Urinary bladder (tissue), 4 donors: ENCODE measurements around the gene SMIM44. TPM values are rescaled to one million over a fixed set of nuclear protein-coding genes. Genes with fewer than 3 reads are reported as not detected.

Source experiments
- DNase-seq: peaks from one replicate; pipeline ENCODE4 v3.0.0-alpha.2; 2015; ENCODE audit errors: extremely low spot score
- H3K27ac ChIP-seq: one replicate; pipeline ENCODE4 v1.5.1; 2013; ENCODE audit warnings: low read depth, mild to moderate bottlenecking, moderate library complexity
- H3K36me3 ChIP-seq: one replicate; pipeline ENCODE4 v1.6.1; 2013; ENCODE audit warnings: mild to moderate bottlenecking, moderate library complexity; ENCODE audit not compliant: insufficient read depth
- H3K4me1 ChIP-seq: one replicate; pipeline ENCODE4 v1.6.1; 2013; ENCODE audit warnings: mild to moderate bottlenecking, moderate library complexity; ENCODE audit not compliant: insufficient read depth
- H3K4me3 ChIP-seq: one replicate; pipeline ENCODE4 v1.5.1; 2013; ENCODE audit warnings: low read depth, low read length
- WGBS: extraction: QIAGEN DNeasy Blood & Tissue Kit; methylation state at CpG from one replicate; pipeline ENCODE4 v1.1.7; 2013; 5-methylcytosine and 5-hydroxymethylcytosine counted together
- polyA plus RNA-seq: library from polyadenylated mRNA; stranded (reverse); fragments of 200-250 nt; gene quantifications from one replicate; pipeline ENCODE4 v1.2.3, GENCODE V29; 2013
- total RNA-seq: library from RNA; depleted of rRNA; stranded (reverse); fragments of >200 nt; gene quantifications from one replicate; pipeline ENCODE4 v1.2.3, GENCODE V29; 2014
- donor health status: healthy with polysubstance abuse.
- donor health status: healthy.

SMIM44 gene
- total and polyA plus RNA-seq, 2 donors: not detected

GRCh38 chr19:3471954-3472655 is 11.1 kb downstream of the SMIM44 start:
- H3K4me3 ChIP-seq: no peak overlapping the region

GRCh38 chr19:3470500-3471128 is 12.6 kb downstream of the SMIM44 start:
- no peaks in the 10 kb centered on the region for H3K4me1 ChIP-seq
- DNase-seq: no peak
- no peak overlapping the region for H3K4me3 ChIP-seq
- H3K36me3 ChIP-seq: no peaks in the 10 kb centered on the region
- H3K27ac ChIP-seq: no peak overlapping the region
- WGBS: 57% methylated on average over 11 of the region's 11 CpGs

More at GRCh38 chr19:3471954-3472655, 11.1 kb downstream of the SMIM44 start:
- no peaks in the 10 kb centered on the region for H3K36me3 ChIP-seq
- WGBS: 22% methylated on average over 24 of the region's 24 CpGs
- H3K4me1 ChIP-seq: no peaks in the 10 kb centered on the region
- no peak for DNase-seq
- no peak overlapping the region for H3K27ac ChIP-seq

- DNase-seq: no peak
- Histone ChIP-seq H3K36me3 (no peaks in the 10 kb centered on the region), H3K27ac (no peak overlapping the region), H3K4me1 (no peaks in the 10 kb centered on the region), H3K4me3 (no peak overlapping the region)
- WGBS: 45% methylated on average over 14 of the region's 14 CpGs
These were observed 13.4 kb downstream of the SMIM44 start for GRCh38 chr19:3469638-3470499.

- 90% methylated on average over 3 of the region's 3 CpGs for WGBS
- H3K4me3 ChIP-seq: no peak overlapping the region
- H3K27ac ChIP-seq: no peak overlapping the region
- no peak for DNase-seq
- H3K36me3 ChIP-seq: no peaks in the 10 kb centered on the region
- H3K4me1 ChIP-seq: no peaks in the 10 kb centered on the region
These were observed 15.0 kb downstream of the SMIM44 start for GRCh38 chr19:3468211-3468610.

- Histone ChIP-seq H3K27ac (no peak overlapping the region), H3K4me3 (no peak overlapping the region), H3K4me1 (no peaks in the 10 kb centered on the region), H3K36me3 (no peaks in the 10 kb centered on the region)
- no peak for DNase-seq
- WGBS: 89% methylated on average over 10 of the region's 10 CpGs
These were observed 15.6 kb downstream of the SMIM44 start for GRCh38 chr19:3467437-3468198.

GRCh38 chr19:3466635-3467034 is 16.6 kb downstream of the SMIM44 start:
- no peak for DNase-seq
- 50% methylated on average over 9 of the region's 9 CpGs for WGBS
- no peak overlapping the region for H3K27ac ChIP-seq
- H3K36me3 ChIP-seq: no peaks in the 10 kb centered on the region
- no peaks in the 10 kb centered on the region for H3K4me1 ChIP-seq
- H3K4me3 ChIP-seq: no peak overlapping the region

- 69% methylated on average over 7 of the region's 7 CpGs for WGBS
- no peak overlapping the region for H3K4me3 ChIP-seq
- no peak for DNase-seq
- no peak overlapping the region for H3K27ac ChIP-seq
- no peaks in the 10 kb centered on the region for H3K36me3 ChIP-seq
- H3K4me1 ChIP-seq: no peaks in the 10 kb centered on the region
These were observed 17.7 kb downstream of the SMIM44 start for GRCh38 chr19:3465552-3465951.

- DNase-seq: no peak
- 76% methylated on average over 31 of the region's 31 CpGs for WGBS
- Histone ChIP-seq H3K4me3 (no peak overlapping the region), H3K27ac (no peak overlapping the region), H3K4me1 (no peaks in the 10 kb centered on the region), H3K36me3 (no peaks in the 10 kb centered on the region)
These were observed 18.5 kb downstream of the SMIM44 start for GRCh38 chr19:3464587-3465235.

GRCh38 chr19:3463714-3464586 is 19.3 kb downstream of the SMIM44 start:
- 64% methylated on average over 57 of the region's 57 CpGs for WGBS
- Histone ChIP-seq H3K4me3 (no peak overlapping the region), H3K36me3 (no peaks in the 10 kb centered on the region), H3K27ac (no peak overlapping the region), H3K4me1 (no peaks in the 10 kb centered on the region)
- no peak for DNase-seq

- DNase-seq: no peak
- 69% methylated on average over 58 of the region's 58 CpGs for WGBS
- no peaks in the 10 kb centered on the region for H3K36me3 ChIP-seq
- no peak overlapping the region for H3K4me3 ChIP-seq
- H3K27ac ChIP-seq: no peak overlapping the region
- no peaks in the 10 kb centered on the region for H3K4me1 ChIP-seq
These were observed 20.1 kb downstream of the SMIM44 start for GRCh38 chr19:3462991-3463713.

- Histone ChIP-seq H3K36me3 (no peaks in the 10 kb centered on the region), H3K27ac (no peak overlapping the region), H3K4me3 (no peak overlapping the region), H3K4me1 (no peaks in the 10 kb centered on the region)
- WGBS: 64% methylated on average over 15 of the region's 15 CpGs
- DNase-seq: no peak
These were observed 23.2 kb downstream of the SMIM44 start for GRCh38 chr19:3459965-3460582.
